ENCODE results near the gene NGB. TPM values are rescaled to one million over a fixed set of nuclear protein-coding genes. Genes with fewer than 3 reads are reported as not detected.

The NGB gene
- total and polyA plus RNA-seq, 9 of the 15 experiments (the other 6 are each of a cell fraction or from before 2014, with no cell fraction given): not detected

- ChIA-PET CTCF (ENCODE audit: low intra/inter-chr PET ratio) (no interaction called here), POLR2A (interaction anchor here (0.5 to 0.7 kb wide), 2 partner anchors 9 to 287 kb away, joined by 3 read pairs; no protein-coding TSS in a partner anchor)
- no peaks in the 10 kb centered on the region for H3K36me3 ChIP-seq (ENCODE audit: control insufficient read depth, insufficient read depth, low read length)
- H3K4me1 ChIP-seq (replicated peaks in 1 of 2; ENCODE audit: control insufficient read depth in 2 of 2, insufficient read depth in 2 of 2, low read length in 2 of 2): no peaks in the 10 kb centered on the region; a peak in 1 of 5 replicates
- H3K27ac ChIP-seq (ENCODE audit: extremely low read depth, low read depth, low read length): no peak overlapping the region
- no peak for FAIRE-seq
- no peaks in the 10 kb centered on the region for H4K20me1 ChIP-seq (replicated peaks; ENCODE audit: control insufficient read depth, insufficient read depth, low read length)
- no TSS peak for BruUV-seq (replicated peaks)
- peaks cover 0 to 15% of the 10 kb centered on the region in 2 experiments; a peak in 3 of 5 replicates for H3K27me3 ChIP-seq (ENCODE audit: control insufficient read depth in 2 of 2, insufficient read depth in 2 of 2, low read length in 2 of 2)
- in situ Hi-C loops (cut with MboI): no loop called here
- no peak overlapping the region for H2AFZ ChIP-seq (ENCODE audit: low read depth, low read length)
- 0% methylated on average over 3 of the region's 3 CpGs for WGBS (ENCODE audit: insufficient coverage, low coverage, missing lambda C conversion rate)
- no peak overlapping the region for H3K9ac ChIP-seq (ENCODE audit: insufficient read depth in 1 of 2, low read depth in 2 of 2, low read length in 2 of 2)
- no peak for ATAC-seq
- H3K4me2 ChIP-seq (ENCODE audit: insufficient read depth, low read length): no peak overlapping the region
- DNase-seq (ENCODE audit: extremely low read depth in 1 of 4, low spot score in 3 of 4): no peak
- no peak overlapping the region for H3K4me3 ChIP-seq
- H3K9me1 ChIP-seq (ENCODE audit: control insufficient read depth, insufficient read depth, low read length): no peaks in the 10 kb centered on the region
- H3K9me3 ChIP-seq (replicated peaks; ENCODE audit: control insufficient read depth, insufficient read depth, low read depth, low read length): no peaks in the 10 kb centered on the region
- H3K79me2 ChIP-seq (ENCODE audit: control insufficient read depth, insufficient read depth, low read length): no peaks in the 10 kb centered on the region
- intact Hi-C loops (cut with micrococcal nuclease): no loop called here
- TF ChIP-seq RFX5 (IDR thresholded peaks at IDR 0.05; ENCODE audit: low read depth, low read length) (no peak), ZNF232 (CRISPR knock-in tag; IDR thresholded peaks at IDR 0.05) (no peak), ZNF583 (CRISPR knock-in tag; IDR thresholded peaks at IDR 0.05) (no peak), HIVEP1 (CRISPR knock-in tag; IDR thresholded peaks at IDR 0.05) (no peak), CC2D1A (IDR thresholded peaks at IDR 0.05) (no peak), MYNN (IDR thresholded peaks at IDR 0.05) (no peak), MYNN (CRISPR knock-in tag; IDR thresholded peaks at IDR 0.05) (no peak)
Observed at GRCh38 chr14:77238356-77238755, 32.6 kb downstream of the NGB start.

- no peak overlapping the region for H3K4me2 ChIP-seq (ENCODE audit: insufficient read depth, low read length)
- DNase-seq (ENCODE audit: extremely low read depth in 1 of 4, low spot score in 3 of 4): no peak
- no peak overlapping the region for H3K4me3 ChIP-seq
- TF ChIP-seq POLR2A (conservative IDR thresholded peaks at IDR 0.05) (no peak), SAP30 (IDR thresholded peaks at IDR 0.05; ENCODE audit: borderline replicate concordance, insufficient read depth, low read depth, low read length, poor library complexity, severe bottlenecking) (no peak)
- H3K79me2 ChIP-seq (ENCODE audit: control insufficient read depth, insufficient read depth, low read length): no peaks in the 10 kb centered on the region
- WGBS (ENCODE audit: insufficient coverage, low coverage, missing lambda C conversion rate): 0% methylated on average over 4 of the region's 7 CpGs
- ATAC-seq: no peak
- H3K9ac ChIP-seq (ENCODE audit: insufficient read depth in 1 of 2, low read depth in 2 of 2, low read length in 2 of 2): no peak overlapping the region
- in situ Hi-C loops (cut with MboI): no loop called here
- H3K27ac ChIP-seq (ENCODE audit: extremely low read depth, low read depth, low read length): no peak overlapping the region
- no peaks in the 10 kb centered on the region for H3K9me1 ChIP-seq (ENCODE audit: control insufficient read depth, insufficient read depth, low read length)
- H3K27me3 ChIP-seq (ENCODE audit: control insufficient read depth in 2 of 2, insufficient read depth in 2 of 2, low read length in 2 of 2): peaks cover under 1 to 18% of the 10 kb centered on the region in 2 experiments; a peak in 4 of 5 replicates
- FAIRE-seq: no peak
- ChIA-PET CTCF (ENCODE audit: low intra/inter-chr PET ratio) (no interaction called here), POLR2A (no interaction called here)
- H4K20me1 ChIP-seq (replicated peaks; ENCODE audit: control insufficient read depth, insufficient read depth, low read length): no peaks in the 10 kb centered on the region
- intact Hi-C loops (cut with micrococcal nuclease): no loop called here
- no peaks in the 10 kb centered on the region for H3K9me3 ChIP-seq (replicated peaks; ENCODE audit: control insufficient read depth, insufficient read depth, low read depth, low read length)
- H3K4me1 ChIP-seq (replicated peaks in 1 of 2; ENCODE audit: control insufficient read depth in 2 of 2, insufficient read depth in 2 of 2, low read length in 2 of 2): no peaks in the 10 kb centered on the region; a peak in 1 of 5 replicates
- no peaks in the 10 kb centered on the region for H3K36me3 ChIP-seq (ENCODE audit: control insufficient read depth, insufficient read depth, low read length)
- no peak overlapping the region for H2AFZ ChIP-seq (ENCODE audit: low read depth, low read length)
- BruUV-seq (replicated peaks): no TSS peak
Observed at GRCh38 chr14:77236814-77237213, 34.2 kb downstream of the NGB start.
